ENCODE data around the gene LRIG1.
"Not testable (repeated sequence)": the region's sequence is repeated elsewhere in the genome, so short reads cannot be mapped to it uniquely, and the experiment has no call there.

DNA sequence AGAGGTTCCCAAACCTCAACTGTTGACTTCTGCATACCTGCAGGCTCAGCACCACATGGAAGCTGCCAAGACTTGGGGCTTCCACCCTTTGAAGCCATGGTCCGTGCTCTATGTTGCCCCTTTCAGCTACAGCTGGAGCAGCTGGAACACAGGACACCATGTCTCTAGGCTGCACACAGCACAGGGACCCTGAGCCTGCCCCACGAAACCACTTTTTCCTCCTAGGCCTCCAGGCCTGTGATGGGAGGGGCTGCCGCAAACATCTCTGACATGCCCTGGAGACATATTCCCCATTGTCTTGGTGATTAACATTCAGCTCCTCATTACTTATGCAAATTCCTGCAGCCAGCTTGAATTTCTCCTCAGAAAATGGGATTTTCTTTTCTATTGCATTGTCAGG lies 78.9 kb downstream of the LRIG1 start:
- not testable (repeated sequence) for TF ChIP-seq POLR2AphosphoS5, POLR2A (IDR thresholded peaks at IDR 0.05)
- TF ChIP-seq, protein P1, sequence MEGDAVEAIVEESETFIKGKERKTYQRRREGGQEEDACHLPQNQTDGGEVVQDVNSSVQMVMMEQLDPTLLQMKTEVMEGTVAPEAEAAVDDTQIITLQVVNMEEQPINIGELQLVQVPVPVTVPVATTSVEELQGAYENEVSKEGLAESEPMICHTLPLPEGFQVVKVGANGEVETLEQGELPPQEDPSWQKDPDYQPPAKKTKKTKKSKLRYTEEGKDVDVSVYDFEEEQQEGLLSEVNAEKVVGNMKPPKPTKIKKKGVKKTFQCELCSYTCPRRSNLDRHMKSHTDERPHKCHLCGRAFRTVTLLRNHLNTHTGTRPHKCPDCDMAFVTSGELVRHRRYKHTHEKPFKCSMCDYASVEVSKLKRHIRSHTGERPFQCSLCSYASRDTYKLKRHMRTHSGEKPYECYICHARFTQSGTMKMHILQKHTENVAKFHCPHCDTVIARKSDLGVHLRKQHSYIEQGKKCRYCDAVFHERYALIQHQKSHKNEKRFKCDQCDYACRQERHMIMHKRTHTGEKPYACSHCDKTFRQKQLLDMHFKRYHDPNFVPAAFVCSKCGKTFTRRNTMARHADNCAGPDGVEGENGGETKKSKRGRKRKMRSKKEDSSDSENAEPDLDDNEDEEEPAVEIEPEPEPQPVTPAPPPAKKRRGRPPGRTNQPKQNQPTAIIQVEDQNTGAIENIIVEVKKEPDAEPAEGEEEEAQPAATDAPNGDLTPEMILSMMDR (IDR thresholded peaks at IDR 0.05) = not testable (repeated sequence)

Data from breast epithelium (tissue), 3 donors.